GM12874 (cell line): Measurements from ENCODE around the gene ZNF148.

ENCODE experiments used
- TF ChIP-seq, protein P1 (sequence below): IDR thresholded peaks from 2 replicates; pipeline ENCODE4 v1.5.1; 2011; ENCODE audit warnings: low read depth, mild to moderate bottlenecking, control low read depth, low read length, moderate library complexity; ENCODE audit not compliant: insufficient read depth

The ZNF148 gene

DNA sequence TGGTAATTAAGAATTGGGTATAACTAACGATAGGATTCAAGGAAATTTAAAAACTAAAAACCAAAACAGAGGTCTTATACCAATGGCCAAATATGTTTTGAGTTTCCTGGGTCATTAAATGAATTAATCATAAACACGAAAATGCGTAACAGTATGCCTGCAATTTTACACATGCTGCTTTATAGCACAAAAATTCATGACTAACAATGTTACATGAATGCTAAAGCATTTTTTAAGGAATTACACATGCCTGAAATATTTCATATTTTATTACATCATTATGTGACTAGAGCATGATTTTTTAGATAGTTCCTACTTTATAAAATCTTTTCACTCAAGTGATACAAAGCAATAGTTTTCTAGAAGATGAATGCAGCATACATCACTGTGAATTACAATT lies 74.7 kb downstream of the ZNF148 start:
- TF ChIP-seq, protein P1, sequence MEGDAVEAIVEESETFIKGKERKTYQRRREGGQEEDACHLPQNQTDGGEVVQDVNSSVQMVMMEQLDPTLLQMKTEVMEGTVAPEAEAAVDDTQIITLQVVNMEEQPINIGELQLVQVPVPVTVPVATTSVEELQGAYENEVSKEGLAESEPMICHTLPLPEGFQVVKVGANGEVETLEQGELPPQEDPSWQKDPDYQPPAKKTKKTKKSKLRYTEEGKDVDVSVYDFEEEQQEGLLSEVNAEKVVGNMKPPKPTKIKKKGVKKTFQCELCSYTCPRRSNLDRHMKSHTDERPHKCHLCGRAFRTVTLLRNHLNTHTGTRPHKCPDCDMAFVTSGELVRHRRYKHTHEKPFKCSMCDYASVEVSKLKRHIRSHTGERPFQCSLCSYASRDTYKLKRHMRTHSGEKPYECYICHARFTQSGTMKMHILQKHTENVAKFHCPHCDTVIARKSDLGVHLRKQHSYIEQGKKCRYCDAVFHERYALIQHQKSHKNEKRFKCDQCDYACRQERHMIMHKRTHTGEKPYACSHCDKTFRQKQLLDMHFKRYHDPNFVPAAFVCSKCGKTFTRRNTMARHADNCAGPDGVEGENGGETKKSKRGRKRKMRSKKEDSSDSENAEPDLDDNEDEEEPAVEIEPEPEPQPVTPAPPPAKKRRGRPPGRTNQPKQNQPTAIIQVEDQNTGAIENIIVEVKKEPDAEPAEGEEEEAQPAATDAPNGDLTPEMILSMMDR, result no peak

DNA sequence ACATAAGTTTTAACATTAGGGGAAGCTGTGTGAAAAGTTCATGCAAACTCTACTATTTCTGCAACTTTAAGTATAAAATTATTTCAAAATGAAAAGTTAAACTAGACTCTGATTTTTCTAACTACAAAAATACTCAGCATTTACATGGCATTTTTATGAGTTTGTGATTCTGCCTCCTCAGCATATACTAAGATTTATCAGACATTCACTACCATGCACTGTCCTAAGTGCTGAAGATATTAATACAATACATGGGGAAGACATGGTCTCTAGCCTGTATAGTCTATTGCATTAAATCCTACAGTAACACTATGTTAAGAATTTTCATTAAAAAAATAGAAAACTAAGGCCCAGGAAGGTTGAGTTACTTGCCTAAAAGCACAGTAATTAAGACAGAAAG lies 80.7 kb downstream of the ZNF148 start:
- TF ChIP-seq, protein P1, result no peak

DNA sequence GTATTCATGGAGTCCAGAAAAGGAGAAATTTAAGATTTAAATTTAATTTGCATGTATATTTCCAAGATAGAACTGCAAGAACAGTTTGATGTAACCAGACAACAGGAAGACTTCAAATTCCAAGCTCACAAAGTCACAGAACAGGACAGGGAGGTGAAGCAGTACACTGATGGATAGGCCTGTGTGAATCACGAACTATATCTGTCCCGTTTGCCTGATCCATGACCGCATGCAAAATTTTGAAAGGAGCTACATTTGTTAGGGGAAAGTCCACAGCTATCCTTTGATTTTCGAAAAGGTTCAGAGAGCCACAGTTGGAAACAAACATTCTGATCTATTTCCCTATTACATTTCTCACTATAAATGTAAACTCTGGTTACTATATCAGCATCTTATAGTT lies 83.1 kb downstream of the ZNF148 start:
- TF ChIP-seq, protein P1, result no peak

DNA sequence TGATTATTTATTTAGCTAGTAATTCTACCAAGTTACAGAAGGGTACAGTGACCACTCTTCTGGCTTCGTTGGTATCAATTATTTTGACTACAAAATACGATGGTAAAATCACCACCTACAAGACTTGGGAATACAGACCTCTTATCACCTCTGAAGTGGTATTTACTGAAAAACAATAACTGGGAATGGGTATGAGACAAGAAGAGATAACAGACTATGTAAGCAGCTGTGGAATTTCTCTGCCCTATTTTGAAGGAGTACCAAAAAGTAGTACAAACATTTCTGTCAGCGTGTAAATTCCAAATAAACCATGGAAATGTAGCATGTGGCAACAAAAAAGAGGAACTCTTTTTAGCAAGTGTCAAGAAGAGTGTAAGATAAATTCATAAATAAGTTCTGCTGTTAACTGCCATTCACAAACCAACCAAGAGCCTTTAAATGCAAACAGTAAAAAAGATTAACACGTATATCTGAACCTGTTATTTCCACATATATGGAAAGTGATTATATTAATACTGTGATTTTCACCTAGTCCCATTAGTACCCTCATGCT lies 85.6 kb downstream of the ZNF148 start:
- TF ChIP-seq, protein P1, result no peak

DNA sequence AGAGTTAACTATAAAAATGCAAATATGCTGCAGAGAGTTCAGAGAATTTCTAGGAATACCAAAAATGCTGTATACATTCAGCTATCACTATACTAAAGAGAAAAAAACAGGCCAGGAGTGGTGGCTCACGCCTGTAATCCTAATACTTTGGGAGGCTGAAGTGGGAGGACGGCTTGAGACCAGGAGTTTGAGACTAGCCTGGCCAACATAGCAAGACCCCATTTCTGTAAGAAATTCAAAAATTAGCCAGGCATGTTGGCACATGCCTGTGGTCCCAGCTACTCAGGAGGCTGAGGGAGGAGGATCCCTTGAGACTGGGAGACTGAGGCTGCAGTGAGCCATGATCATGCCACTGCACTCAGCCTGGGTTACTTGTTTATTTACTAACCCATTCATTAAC lies 87.9 kb downstream of the ZNF148 start:
- TF ChIP-seq, protein P1, result no peak

DNA sequence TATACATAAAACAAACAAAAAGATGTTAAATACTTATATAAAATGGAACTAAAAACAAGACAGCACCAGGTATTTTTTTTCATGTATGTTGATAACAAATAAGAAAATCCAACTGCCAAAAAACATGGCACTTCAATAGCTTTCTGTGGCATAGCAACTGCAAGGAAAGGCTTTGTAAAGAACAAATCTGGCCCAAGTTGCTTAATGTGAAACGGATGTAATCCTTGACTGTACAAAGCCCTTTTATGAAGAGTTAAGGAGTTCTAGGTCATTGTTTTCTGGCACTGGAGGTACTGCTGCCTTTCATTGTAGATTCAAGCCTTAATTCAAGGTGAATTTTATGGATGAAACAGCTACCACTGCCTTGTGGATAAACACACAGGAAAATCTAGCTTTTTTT lies 93.7 kb downstream of the ZNF148 start:
- TF ChIP-seq, protein P1, result no peak

DNA sequence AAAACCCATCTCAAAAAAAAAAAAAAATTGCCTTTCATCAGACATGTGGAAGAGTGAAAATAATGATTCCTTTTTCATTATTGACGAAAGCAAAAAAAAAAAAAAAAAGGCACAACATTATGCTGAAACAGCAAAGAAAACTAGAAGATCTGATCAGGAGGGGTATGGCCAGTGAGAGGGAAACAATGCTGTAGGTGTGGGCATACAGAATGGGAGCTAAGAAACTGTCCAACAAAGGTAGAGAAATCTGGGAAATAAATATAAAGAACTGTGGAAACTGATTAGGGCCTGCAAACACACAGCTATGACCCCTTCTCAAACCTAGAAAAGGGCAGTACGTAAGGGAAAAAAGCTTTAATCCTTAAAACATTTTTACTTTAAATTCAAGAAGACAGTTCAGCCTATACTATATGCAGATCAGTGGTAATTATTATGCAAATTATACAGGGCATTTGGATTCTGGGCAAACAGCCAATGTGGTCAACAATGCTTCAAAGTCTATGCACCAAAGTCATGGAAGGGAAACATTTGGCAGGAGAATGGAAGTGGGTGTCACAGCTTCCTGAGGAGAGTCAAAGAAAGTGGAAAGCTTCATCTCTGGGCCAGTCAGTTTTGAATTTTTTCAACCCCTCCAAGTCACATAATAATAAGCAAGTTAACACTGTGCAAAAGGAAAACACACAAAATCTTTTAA lies 94.3 kb downstream of the ZNF148 start:
- TF ChIP-seq, protein P1, result no peak
